CD4-positive, alpha-beta T cell (primary cell): ENCODE data around the gene KCNK17. TPM values are rescaled to one million over a fixed set of nuclear protein-coding genes. Genes with fewer than 3 reads are reported as not detected.

Source experiments
- ATAC-seq: fragments of 200-7000 bp; cut with Tn5 transposase; one replicate; pipeline ENCODE4 v1.10.0; 2022; ENCODE audit warnings: mild to moderate bottlenecking; ENCODE audit not compliant: poor library complexity
- CTCF ChIA-PET: fragments of 350-600 bp; sonication (Branson Sonifier 250); formaldehyde crosslinking; loops from one replicate; lab custom pipeline; 2021; ENCODE audit warnings: antibody characterized with exemption, inconsistent platforms; lab: Charles Lee
- POLR2A ChIA-PET: fragments of 350-600 bp; sonication (Branson Sonifier 250); formaldehyde crosslinking; loops from one replicate; lab custom pipeline; 2021; ENCODE audit warnings: antibody characterized with exemption, inconsistent platforms; lab: Charles Lee
- DNase-seq, 14 experiments: peaks; one replicate each; pipeline ENCODE4 v3.0.0-alpha.2; 2013 to 2020; ENCODE audit warnings: mixed read lengths in 2 of 14
- H3K27ac ChIP-seq, 2 donors: one replicate each; pipeline versions ENCODE4 v1.5.1 to v1.7.0; 2013; ENCODE audit warnings: low read length in 2 of 2, low read depth in 1 of 2, mild to moderate bottlenecking in 1 of 2
- H3K27me3 ChIP-seq, 2 experiments: 1 replicate in 1 of 2; 2 replicates in 1 of 2; pipeline versions ENCODE4 v1.6.1 to v1.7.0; 2013; ENCODE audit warnings: low read length in 2 of 2, control low read depth in 1 of 2, mild to moderate bottlenecking in 1 of 2, moderate library complexity in 1 of 2; ENCODE audit not compliant: insufficient read depth in 2 of 2, control insufficient read depth in 1 of 2
- H3K36me3 ChIP-seq: one replicate; pipeline ENCODE4 v1.6.1; 2013; ENCODE audit warnings: low read length, control low read depth; ENCODE audit not compliant: insufficient read depth
- H3K4me1 ChIP-seq: one replicate; pipeline ENCODE4 v1.6.1; 2013; ENCODE audit warnings: low read length, control low read depth; ENCODE audit not compliant: insufficient read depth
- H3K4me3 ChIP-seq: one replicate; pipeline ENCODE4 v1.5.1; 2013; ENCODE audit warnings: mild to moderate bottlenecking, low read length, moderate library complexity
- H3K9me3 ChIP-seq, 2 experiments: 1 replicate in 1 of 2; 2 replicates in 1 of 2; pipeline versions ENCODE4 v1.6.1 to v1.7.0; 2013; ENCODE audit warnings: low read length in 2 of 2, mild to moderate bottlenecking in 2 of 2, control low read depth in 1 of 2, moderate library complexity in 1 of 2; ENCODE audit not compliant: control insufficient read depth in 1 of 2, insufficient read depth in 1 of 2
- H3K27ac Mint-ChIP-seq: one replicate; pipeline ENCODE4 v1.8.0; 2020; ENCODE audit warnings: mixed read lengths
- H3K27me3 Mint-ChIP-seq: one replicate; pipeline ENCODE4 v1.8.0; 2021; ENCODE audit warnings: mixed read lengths
- H3K36me3 Mint-ChIP-seq: one replicate; pipeline ENCODE4 v1.8.0; 2021; ENCODE audit warnings: low read depth, mixed read lengths
- H3K4me1 Mint-ChIP-seq: one replicate; pipeline ENCODE4 v1.8.0; 2021; ENCODE audit warnings: low read depth, mixed read lengths
- H3K4me3 Mint-ChIP-seq: one replicate; pipeline ENCODE4 v1.8.0; 2020; ENCODE audit warnings: mild to moderate bottlenecking, mixed read lengths
- H3K9me3 Mint-ChIP-seq: one replicate; pipeline ENCODE4 v1.8.0; 2020; ENCODE audit warnings: mixed read lengths
- intact Hi-C, 2 experiments: fragments of 100-400 bp; cut with DNase I in 1 of 2; cut with micrococcal nuclease in 1 of 2; formaldehyde crosslinking; loops; one replicate each; pipeline versions ENCODE4 v1.15.1 to v1.9.0; 2023 to 2025; cut with DNase I, micrococcal nuclease
- total RNA-seq, 174 experiments: library from RNA in 2 of 174; stranded (reverse) in 2 of 174; gene quantifications; one replicate each; pipeline ENCODE4 v1.2.3 and lab custom pipeline; 2021 to 2026
- TF ChIP-seq, protein P1 (sequence below): fragments of 200-600 bp; IDR thresholded peaks from one replicate; pipeline ENCODE4 v1.8.0; 2022; ENCODE audit warnings: antibody characterized with exemption, mild to moderate bottlenecking

KCNK17 gene
- total RNA-seq, 2 experiments from 2014 or later = not detected

DNA sequence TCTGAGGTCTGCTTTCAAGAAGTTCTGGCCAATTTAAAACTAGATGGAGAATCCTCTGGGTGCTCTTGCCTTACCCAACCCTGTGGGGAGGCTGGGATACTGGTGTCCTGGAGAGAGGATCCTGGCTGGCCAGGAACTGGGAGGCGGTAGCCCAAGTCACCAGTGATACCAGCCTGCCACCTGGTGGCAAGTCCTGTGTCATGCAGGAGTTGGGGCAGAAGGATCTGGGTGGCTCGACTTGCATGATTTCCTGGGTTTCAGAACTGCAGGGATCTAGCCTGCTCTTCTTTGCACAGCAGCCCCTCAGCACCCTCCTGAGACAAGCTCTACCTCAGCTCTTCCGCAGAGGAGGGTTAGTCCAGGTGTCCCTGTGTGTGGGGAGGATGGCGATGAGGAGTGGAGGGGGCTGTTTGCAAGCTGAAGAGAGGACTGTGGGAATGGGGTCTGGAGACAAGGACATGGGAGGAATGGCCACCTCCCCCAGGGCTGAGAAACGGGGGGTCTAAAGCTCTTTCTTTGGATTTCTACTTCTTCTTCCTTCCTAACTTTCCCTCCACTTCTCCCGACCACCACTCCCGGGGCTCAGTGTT, 4.2 kb downstream of the KCNK17 start:
- CTCF ChIA-PET = interaction anchor here (1.1 to 1.6 kb wide), 3 partner anchors 144 to 437 kb away, joined by 4 to 5 read pairs (median 5); no protein-coding TSS in a partner anchor
- peaks cover 10% of the 10 kb centered on the region for H3K4me1 ChIP-seq
- no peak overlapping the region for H3K4me3 Mint-ChIP-seq
- H3K4me3 ChIP-seq = no peak overlapping the region
- H3K36me3 Mint-ChIP-seq = no peaks in the 10 kb centered on the region
- H3K27ac ChIP-seq = no peak overlapping the region
- TF ChIP-seq, protein P1, sequence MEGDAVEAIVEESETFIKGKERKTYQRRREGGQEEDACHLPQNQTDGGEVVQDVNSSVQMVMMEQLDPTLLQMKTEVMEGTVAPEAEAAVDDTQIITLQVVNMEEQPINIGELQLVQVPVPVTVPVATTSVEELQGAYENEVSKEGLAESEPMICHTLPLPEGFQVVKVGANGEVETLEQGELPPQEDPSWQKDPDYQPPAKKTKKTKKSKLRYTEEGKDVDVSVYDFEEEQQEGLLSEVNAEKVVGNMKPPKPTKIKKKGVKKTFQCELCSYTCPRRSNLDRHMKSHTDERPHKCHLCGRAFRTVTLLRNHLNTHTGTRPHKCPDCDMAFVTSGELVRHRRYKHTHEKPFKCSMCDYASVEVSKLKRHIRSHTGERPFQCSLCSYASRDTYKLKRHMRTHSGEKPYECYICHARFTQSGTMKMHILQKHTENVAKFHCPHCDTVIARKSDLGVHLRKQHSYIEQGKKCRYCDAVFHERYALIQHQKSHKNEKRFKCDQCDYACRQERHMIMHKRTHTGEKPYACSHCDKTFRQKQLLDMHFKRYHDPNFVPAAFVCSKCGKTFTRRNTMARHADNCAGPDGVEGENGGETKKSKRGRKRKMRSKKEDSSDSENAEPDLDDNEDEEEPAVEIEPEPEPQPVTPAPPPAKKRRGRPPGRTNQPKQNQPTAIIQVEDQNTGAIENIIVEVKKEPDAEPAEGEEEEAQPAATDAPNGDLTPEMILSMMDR = peak; percentile 66
- H3K36me3 ChIP-seq = no peaks in the 10 kb centered on the region
- intact Hi-C loops = loop anchor here (1.0 to 10.0 kb wide), 3 partner anchors 144 to 438 kb away; no protein-coding TSS in a partner anchor
- DNase-seq = peak; percentile 25 to 70 (median 46)
- no peaks in the 10 kb centered on the region for H3K9me3 Mint-ChIP-seq
- peaks cover 33 to 35% of the 10 kb centered on the region in 2 experiments for H3K27me3 ChIP-seq
- POLR2A ChIA-PET = no interaction called here
- H3K9me3 ChIP-seq = no peaks in the 10 kb centered on the region
- no peaks in the 10 kb centered on the region for H3K4me1 Mint-ChIP-seq
- H3K27ac Mint-ChIP-seq = no peak overlapping the region
- peak; percentile 61 for ATAC-seq
- peaks cover 36% of the 10 kb centered on the region for H3K27me3 Mint-ChIP-seq

DNA sequence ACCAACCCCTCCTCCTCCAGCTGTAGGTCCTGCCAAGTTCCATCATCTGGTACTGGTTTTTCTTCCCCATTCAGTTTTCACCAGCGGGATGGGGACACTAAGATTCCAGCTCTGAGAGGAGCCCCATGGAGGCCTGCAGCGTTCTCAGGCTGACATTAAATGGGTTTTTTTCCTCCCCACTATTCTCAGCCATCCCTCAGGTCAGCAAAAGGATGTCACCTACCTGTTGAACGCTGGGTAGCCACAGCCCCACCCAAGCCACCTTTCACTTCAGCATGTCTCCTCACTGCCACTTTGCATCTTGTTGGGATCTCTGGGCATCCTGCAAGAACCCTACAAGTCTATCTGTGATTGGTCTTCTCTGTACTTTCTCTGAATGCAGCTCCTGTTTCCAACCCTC, 6.8 kb downstream of the KCNK17 start:
- no peak overlapping the region for H3K4me3 ChIP-seq
- H3K36me3 ChIP-seq = no peaks in the 10 kb centered on the region
- H3K27me3 ChIP-seq = peaks cover 11 to 15% of the 10 kb centered on the region in 2 experiments
- Mint-ChIP-seq H3K36me3 (no peaks in the 10 kb centered on the region), H3K4me3 (no peak overlapping the region), H3K27ac (no peak overlapping the region), H3K27me3 (peaks cover 19% of the 10 kb centered on the region), H3K9me3 (no peaks in the 10 kb centered on the region), H3K4me1 (peaks cover 4% of the 10 kb centered on the region)
- H3K27ac ChIP-seq = no peak overlapping the region
- intact Hi-C loops = loop anchor here in 1 of 2 experiments (10.0 kb wide), 1 partner anchor 213 kb away; no protein-coding TSS in a partner anchor
- no peaks in the 10 kb centered on the region for H3K9me3 ChIP-seq
- peaks cover 9% of the 10 kb centered on the region for H3K4me1 ChIP-seq
- CTCF ChIA-PET = no interaction called here
- TF ChIP-seq, protein P1 = no peak
- POLR2A ChIA-PET = no interaction called here
- ATAC-seq = no peak
- DNase-seq = no peak

DNA sequence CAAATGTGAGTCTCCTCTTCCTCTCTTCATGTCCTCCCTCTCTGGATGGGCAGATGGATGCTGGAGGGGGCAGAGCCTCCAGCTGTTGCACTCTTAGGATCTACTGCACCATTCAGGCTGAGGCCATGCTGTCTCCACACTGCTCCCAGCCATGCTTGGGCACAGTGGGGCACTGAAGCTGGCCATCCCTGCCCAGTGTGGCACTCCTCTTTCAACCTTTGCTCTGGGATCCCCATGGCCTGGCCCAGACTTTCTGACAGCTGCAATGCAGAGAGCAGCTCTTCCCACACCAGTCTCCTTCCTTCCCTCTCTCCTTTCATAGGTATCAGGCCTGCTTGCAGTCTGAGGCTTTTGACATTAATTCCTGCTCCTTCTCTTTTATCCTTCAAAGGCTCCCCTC, 9.3 kb downstream of the KCNK17 start:
- ChIA-PET POLR2A (no interaction called here), CTCF (no interaction called here)
- Mint-ChIP-seq H3K27ac (no peak overlapping the region), H3K4me1 (peaks cover 4% of the 10 kb centered on the region), H3K36me3 (no peaks in the 10 kb centered on the region), H3K4me3 (no peak overlapping the region), H3K27me3 (peaks cover under 1% of the 10 kb centered on the region), H3K9me3 (no peaks in the 10 kb centered on the region)
- H3K27ac ChIP-seq = no peak overlapping the region
- DNase-seq = no peak
- TF ChIP-seq, protein P1 = no peak
- ATAC-seq = no peak
- no peaks in the 10 kb centered on the region for H3K36me3 ChIP-seq
- no peaks in the 10 kb centered on the region for H3K27me3 ChIP-seq
- H3K4me3 ChIP-seq = no peak overlapping the region
- intact Hi-C loops = loop anchor here (5.0 to 10.0 kb wide), 2 partner anchors 210 to 308 kb away; no protein-coding TSS in a partner anchor
- H3K4me1 ChIP-seq = peaks cover 9% of the 10 kb centered on the region
- H3K9me3 ChIP-seq = no peaks in the 10 kb centered on the region
